Stimulated activated CD8-positive, alpha-beta memory T cell treated with anti-CD3 and anti-CD28 coated beads, Interleukin-4, amount 100 ng/mL, for 24 hours (primary cell): ENCODE data around the gene PID1.

Source experiments
- DNase-seq: peaks from one replicate; pipeline ENCODE4 v3.0.0-alpha.2; 2020; ENCODE audit warnings: low read depth

Gene PID1

DNA sequence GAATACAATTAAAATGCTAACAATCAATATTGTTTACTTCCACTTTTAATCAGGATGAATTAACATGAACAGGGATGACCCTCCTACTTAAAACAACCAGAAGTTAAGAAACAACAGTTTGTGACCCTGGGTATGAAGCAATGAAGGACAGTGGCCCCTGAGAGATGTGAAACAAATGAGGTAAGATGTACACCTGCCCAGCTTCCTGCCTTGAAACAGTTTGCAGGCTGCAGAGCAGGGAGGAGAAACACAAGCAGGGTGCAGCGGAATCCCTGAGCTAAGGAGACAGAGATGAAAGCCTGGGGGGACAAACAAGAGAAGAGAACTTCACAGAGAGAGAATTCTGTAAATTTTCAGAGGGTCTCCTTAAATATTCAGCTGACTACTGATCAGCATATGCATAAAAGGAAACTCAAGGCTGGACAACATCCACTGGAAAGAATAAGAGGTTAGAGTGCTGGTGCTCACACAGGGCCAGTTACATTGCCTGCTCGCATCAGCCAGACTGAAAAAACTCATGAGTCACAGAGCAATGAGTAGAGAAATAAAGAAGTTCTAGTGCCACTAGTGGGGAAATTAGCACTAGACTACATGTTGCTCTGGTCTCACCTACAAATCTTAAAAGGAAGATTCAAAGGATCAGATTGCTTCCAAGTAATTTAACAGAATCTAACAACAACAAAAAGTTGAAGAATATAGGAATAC, 106.4 kb downstream of the PID1 start:
- no peak for DNase-seq

DNA sequence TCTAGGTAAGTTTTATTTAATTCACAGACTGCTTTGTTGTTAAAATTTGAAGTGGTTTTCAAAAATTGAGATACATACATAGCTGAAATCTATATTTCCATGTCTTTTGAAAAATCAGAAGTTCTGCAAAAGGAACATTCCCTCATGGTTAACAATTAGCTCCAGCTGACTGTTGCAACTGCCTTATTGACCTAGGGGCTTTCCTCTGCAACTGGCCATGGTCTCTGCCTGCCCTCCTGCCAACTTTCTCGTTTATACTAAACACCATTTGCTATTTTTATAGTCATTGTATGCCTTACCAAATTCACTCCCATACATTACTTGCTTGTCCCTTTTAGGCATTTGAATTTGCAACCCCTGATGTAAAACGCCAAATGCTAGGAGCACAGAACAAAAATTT, 107.2 kb downstream of the PID1 start:
- no peak for DNase-seq

DNA sequence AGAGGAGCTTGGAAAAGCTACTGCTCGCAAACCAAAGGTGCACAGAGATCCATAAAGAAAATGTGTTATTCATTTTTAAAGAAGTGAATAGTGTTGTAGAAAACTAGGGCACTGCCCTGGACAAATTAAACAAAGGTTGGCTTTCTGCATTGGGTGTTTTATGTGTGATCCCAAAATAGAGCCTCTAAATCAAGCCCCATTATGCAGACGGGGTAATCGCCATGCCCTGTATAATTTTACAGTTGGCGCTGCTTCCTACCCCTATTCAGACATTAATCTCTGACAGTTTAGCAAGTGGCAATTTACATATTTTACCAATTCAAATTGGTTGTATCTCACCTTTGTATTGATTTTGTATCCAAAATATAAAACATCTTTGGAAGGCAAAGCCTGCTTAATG, 109.1 kb downstream of the PID1 start:
- DNase-seq, result no peak

DNA sequence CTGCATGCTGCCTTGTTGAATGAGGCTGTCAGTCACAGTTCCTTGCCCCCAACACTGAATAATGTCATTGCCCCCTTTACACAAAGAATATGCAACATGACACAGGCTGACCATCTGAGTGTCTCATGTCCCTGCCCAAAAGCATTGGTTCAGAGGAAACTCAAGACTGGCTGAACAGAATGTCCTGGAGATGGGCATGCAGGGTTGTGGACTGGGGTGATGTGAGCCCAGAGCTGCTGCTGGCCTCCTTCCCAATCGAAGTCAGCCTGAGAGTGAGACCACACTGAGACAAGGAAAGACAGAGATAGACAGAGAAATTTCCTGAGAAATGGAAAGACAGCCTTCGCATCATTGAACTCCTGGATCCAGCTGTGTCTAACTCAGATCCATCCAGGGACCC, 110.1 kb downstream of the PID1 start:
- DNase-seq, result no peak

DNA sequence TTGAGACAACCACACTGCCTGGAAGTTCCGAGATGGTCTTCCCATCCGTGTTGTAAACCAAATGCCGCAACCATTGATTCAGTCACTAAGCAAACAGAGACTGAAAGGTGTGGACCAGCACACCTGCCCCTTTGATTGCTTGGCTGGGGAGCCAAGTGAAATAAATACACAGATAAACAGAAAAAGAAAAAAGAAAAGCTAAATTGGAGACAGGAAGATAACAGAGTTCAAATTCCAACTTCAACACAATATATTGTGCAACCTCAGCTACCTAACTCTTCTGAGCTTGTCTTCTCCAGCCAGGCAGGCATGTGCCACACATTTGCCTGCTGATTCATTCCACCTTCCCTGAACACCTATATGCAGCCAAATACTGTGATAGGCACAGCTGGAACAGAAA, 110.9 kb downstream of the PID1 start:
- no peak for DNase-seq

DNA sequence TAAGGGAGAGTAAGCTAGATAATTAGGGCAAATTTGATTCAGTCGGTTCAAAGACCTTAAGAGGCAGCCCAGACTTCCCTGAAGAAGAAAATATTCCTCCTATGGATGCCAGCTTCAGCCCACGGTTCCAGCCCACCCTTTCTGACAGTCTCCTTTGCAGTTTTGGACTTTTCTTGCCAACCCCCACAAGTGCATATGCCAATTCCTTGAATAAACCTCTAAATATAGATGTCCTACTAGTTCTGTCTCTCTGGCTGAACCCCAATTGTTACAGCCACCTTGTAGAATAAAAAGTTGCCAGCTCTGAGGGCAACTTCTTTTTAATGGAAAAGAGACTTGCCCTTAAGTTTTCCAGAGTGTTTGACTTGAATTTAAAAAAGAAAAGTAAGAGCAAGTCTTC, 111.7 kb downstream of the PID1 start:
- no peak for DNase-seq

DNA sequence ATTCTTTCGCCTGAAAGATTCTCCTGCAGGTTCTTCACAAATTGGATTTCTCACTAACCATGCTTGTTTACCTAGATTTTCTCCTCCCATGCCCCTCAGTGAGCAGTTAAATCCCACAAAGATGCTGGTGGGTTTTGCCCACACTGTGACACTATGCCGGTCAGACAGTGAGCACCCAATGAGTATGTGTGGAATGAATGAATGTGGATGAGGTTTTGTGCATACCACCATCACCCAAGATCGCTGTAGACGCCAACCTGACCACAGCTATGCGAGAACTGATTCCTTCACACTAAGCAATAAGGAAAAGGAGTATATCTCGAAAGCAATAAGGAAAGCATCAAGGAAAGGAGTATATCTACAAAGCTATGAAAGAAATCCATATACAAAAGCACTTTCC, 116.7 kb downstream of the PID1 start:
- no peak for DNase-seq

DNA sequence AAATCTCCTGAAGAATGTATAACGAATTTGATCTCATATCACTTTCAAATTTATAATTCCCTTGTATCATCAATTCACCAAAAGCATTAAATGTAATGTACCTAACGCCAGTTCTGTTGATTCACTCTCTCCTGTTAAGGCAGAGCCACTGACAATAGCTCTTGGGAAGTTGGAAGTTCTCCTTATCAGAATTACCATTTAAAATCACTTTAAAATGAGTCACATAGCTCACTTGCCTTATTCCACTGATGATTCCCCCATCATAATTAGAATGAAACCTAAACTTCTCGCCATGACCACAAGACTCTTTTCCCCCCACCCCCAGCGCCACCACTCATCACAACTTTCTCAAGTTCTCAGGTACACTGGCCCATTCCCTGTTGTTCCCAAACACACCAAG, 117.1 kb downstream of the PID1 start:
- no peak for DNase-seq

DNA sequence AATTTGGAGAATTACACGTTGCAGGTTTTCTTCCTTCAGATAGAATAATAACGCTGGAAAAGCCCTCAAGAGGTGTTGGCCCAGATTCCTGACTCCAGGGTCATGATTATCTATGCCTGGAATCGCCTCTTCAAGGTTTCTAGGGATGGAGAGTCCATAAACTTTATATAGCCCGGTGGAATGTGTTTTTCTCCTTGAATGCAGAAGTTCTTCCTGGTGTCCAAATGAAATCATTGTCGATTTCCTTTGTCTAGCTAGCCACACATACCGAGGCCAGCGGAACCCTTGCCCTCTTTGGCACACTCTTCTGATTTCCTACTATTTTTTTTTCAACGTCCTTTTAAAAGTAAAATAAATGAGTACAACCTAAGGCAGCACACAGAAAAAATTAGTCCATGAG, 117.8 kb downstream of the PID1 start:
- no peak for DNase-seq

DNA sequence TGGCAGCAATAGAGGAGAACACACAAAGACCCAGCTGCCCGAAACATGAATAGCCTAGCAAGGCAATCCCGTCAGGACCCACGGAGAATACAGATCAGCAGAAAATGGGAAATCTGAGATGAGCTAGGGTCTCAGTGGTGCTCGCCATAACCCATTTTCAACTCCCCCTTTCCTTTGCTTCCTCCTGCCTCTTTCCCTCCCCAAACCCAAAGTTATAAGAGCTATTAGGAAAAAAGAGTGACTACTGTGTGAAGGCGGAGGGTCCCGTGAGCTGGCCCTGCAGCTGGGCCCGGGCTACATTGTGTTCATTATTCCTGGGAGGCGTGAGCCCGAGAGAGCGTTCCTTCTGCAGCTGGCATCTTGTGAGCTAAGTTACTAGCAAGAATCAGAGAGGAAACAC, 118.4 kb downstream of the PID1 start:
- DNase-seq, result no peak

DNA sequence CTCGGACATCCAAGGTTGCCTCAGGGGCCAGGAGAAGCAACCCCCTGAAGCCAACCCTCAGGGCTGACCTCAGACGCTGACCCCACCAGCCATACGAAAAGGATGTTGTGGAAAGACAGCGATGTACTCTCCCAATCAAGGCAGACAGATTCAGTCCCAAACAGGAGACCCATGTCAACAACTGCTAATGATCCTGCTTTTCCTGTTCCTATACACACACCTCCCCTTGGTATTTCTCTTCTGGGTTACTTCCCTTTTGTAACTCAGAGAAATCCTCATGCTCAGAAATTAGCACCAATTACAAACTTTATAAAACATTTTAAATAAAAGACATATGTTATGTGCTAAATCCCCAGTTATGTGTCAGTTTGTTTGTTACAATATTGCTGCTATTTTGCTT, 120.8 kb downstream of the PID1 start:
- no peak for DNase-seq

DNA sequence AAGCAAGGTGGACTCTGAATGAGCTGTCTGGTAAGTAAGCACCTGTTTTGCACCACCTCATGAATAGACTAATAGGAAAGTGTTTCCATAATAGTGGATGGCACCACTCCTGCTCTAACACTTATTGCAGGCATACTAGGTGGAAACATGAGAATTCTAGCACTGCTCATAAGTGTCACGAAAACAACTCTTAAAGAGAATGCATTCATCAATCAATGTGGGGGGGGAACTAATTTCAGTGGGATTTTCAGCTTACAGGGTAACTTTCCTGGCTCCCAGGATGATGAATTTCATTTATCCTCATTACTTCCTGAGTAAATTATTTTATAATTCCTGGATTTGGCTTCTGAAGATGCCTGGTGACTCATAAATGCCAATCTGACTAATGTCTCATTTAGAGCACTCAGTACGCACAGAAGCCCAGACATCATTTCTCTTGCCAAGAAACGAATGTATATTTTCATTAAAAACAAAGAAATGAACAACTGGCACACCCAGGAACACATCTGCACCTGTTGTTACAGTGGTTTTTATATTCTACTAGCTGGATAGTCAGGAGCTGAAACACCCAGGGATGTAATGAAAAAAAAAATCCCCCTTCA, 129.6 kb downstream of the PID1 start:
- DNase-seq, result no peak

DNA sequence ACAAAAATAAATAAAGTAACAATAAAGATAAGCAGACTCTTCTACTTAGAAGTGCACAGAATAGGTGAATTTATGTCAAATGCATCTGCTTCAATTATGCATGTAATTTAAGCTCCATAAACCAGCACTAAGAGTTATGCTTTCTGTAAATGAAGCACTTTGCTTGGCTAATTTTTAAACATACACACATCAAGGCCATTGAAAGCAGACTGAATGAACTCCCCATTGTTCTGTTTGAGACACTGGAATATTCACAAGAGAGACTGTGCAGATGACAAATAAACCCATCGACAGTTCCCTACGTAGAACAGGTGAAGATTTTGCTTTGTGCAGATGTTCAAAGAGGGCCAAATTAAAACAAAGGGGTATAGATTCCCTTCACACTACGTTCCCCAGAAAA, 133.4 kb downstream of the PID1 start:
- DNase-seq, result no peak

DNA sequence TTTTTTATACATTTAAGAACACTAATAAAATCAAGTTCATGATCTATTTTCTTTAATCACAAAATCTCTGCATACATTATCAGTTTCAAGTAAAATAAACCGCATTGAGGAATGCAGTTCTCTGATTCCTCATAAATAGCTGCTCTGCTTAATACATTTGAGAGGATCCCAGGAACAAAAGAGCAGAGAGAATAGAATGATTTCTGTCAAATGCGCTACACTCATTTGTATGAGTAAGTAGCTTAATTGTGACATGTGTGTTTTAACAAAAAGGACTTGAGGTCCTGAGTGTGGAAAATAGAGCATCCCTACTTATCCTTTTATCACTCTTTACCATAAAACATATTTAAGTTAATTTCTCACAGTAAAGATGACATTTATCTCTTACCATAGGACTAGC, 134.0 kb downstream of the PID1 start:
- DNase-seq, result no peak

DNA sequence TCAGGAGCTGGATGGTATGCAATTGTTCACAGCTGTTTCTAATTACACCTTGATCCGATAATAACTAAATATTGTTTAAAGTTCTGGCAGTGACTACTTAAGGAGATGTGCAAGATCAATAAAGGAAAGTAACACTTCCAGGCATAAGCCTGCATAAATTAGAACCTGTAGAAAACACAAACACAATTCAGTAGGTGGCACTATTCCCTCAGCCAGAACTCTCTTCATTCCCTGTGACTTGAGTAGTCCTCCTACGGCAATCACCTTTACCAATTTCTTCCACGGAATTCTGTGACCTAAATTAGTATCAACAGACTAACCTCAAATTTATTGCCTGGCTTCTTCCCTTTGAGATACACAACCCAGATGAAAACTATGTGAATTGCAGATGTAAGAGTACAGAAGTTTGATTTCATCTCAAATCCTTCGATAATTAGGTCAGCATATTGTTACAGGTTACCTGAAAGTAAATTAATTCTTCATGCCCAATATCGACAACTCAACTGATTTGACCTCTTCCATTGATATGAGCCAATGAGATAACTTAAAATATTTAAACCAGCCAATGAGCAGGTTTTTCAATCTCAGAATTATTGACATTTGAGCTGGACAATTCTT, 137.8 kb downstream of the PID1 start:
- DNase-seq, result no peak

DNA sequence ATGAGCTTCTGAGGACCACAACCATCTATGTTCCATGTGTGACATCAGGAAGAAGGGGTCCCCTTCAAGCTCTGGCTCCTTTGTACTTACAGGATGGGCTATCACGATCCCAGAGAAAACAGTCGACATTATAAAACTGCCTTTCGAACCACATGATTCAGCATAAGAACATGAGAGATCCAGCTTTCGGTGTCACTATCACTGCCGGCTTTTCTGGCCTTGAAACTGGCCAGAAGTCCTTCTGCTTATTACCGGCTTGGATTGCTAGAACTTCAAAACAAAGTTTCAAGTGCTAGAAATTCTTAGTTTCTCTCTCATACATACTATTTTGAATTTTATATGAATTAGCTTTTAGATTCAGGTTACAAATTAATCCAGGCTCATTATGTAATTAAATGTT, 138.9 kb downstream of the PID1 start:
- no peak for DNase-seq

DNA sequence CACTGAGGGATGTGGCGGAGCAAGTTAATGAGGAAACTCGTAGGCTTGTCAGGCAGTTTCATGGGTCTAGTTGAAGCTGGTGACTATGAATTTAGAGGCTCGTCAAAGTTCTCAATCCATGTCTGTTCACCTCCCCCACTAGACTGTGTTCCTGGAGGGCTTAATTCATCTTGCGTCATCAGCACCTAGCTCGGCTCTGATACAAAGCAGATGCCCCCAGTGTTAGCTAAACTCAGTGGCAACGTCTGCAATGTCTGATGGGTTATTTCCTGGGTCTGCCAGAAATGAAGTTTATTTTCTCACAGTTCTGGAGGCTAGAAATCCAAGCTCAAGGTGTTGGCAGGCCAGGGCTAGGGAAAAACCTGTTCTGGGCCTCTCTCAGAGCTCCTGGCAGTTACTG, 140.6 kb downstream of the PID1 start:
- no peak for DNase-seq

DNA sequence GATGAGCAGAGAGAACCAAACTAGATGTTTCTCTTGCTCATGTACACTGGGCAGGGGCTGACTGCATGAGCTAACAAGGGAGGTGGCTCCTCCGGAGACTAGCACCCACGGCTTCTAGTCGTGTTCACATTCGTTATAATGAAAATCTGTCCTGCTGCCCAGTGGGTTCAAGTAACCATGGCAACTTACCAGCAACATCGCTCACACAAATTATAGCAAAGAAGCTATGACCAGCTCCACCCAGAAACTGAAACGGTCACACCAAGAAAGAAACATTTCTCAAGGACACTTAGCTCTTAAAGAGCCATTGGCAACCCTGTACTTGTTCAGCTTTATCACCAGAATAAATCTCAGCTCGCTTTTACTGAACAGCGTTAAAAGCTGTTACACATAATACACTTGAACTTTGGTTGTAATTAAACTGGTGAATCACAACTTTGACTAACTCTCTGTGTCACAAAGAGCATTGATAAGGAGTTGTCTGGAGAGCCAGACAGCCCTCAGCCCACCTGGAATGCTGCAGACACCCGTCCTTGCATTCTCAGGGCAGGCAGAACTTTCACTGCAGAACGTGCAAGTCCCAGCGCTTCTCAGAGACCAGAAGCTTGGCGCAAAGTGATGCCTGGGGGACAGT, 141.2 kb downstream of the PID1 start:
- no peak for DNase-seq

DNA sequence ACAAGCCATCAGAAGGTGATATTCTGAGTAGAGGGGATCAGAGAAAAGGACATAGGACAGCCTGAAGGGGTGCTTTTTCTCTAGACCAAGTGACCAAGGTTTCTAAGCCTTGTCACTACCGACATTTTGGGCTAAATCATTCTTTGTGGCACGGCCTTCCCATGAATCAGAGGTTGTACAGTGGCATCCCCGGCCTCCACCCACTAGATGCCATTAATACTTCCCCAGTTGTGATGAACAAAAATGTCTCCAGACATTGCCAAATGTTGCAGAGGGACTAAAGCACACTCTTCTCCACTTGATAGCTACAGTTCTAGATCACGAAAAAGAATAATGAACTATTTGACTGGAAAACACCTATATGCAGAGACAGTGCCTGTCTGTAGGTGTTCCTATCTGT, 143.6 kb downstream of the PID1 start:
- no peak for DNase-seq

DNA sequence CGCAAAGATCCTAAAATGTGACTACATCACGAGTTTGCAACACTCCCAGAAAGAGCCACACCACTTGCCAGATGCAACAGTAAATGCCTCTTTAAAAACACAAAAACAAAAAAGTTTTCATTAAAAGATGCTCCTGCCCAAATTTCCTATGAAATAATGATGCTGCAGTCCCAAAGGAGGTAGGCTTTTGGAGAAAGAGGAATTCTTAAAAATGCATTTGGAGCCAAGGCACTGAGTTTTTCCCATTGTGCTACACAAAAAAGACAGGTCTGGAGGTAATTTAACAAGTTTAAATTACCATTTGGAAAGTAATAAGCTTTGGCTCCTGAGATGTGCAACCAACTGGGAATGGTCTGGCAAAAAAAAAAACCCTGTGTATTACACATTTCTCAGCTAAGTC, 145.0 kb downstream of the PID1 start:
- DNase-seq, result no peak

DNA sequence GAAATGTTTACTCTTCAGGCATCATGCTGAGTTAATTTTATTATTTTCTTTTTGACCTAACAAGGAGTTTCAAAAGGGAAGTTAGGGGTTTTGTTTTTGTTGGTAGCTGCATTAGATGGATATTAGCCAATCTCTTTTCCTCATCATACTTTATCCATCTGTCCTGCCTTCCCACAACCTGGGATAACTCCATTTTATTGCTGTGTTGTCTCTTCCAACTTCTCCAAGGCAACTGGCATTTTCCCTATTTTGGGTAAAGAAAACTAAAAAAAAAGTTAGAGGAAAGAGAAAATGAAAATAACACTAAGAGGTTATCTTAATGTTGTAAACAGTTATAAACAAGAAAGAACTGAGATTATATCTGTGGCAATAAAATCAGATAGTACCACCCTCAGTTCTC, 147.0 kb downstream of the PID1 start:
- DNase-seq, result no peak

DNA sequence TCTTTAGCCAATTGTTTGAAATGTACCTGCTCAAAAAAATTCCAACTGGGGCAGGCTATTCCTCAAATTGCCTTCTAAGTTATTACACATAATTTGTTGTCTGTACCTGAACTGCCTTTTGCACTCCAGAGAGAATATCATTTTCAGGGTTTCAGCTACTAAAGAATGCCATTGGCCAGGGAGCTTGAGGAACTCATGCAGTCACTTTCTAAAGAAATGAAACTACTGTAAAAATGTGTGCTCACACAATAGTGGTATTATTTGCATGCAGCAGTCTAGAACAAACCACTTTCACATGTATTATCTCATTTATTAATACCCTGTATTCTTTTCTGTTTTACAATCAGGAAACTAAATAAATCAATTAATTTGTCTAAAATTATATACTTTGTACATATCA, 152.2 kb downstream of the PID1 start:
- no peak for DNase-seq

DNA sequence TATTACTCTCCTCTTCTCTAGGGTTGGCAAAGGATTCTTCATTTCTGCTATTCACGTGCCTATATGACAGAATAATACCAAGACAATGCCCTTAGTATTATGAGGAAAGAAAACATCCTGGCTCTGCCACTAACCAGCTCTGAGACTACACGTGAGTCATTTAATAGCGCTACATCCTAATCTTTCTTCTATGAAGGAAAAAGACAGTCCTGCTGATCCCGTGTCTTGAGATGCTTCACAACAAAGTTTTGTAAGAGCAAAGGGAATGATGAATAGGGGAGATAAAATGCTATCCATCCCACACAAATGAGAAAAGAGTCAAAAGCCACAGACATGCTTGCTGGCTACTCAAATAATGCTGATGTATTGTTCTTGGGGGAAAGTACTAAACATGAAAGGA, 152.8 kb downstream of the PID1 start:
- DNase-seq, result no peak

DNA sequence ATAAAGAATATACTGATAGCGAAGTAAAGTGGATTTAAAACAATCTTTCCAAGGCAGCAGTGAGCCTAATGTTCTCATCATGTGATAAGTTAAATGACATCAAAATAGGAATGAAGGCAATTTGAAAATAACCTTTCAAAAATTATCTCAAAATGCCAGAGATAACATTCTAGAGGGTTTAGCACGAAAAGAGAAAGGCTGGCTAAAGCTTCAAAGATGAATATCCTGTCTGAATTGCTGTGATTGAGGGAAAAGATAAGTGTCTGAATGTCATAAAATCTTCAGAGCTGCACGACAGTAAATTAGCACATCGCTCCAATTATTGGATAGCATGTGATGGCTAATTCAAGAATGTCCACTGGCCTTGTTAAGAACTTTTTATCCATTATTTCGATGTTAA, 159.3 kb downstream of the PID1 start:
- DNase-seq, result no peak
